Suppressor macrophage treated with lipopolysaccharide for 1 hour (primary cell): ENCODE results near the gene ELP2.
"Not testable (repeated sequence)": the region's sequence is repeated elsewhere in the genome, so short reads cannot be mapped to it uniquely, and the experiment has no call there.

Source experiments
- DNase-seq, 3 donors: peaks; one replicate each; pipeline ENCODE4 v3.0.0-alpha.2; 2020 to 2022

ELP2 gene

GRCh38 chr18:36129300-36130038 is at the start of gene ELP2, which contains the start of gene SLC39A6:
Gene ELP2, plus strand, starts transcription at chr18:36129899. Its CDS starts 35 bp downstream, at chr18:36129934.
Gene SLC39A6, minus strand, starts transcription at chr18:36129340. Its CDS starts 2,333 bp downstream, at chr18:36127007.
- peak; percentile 98 to 99 (median 98) for DNase-seq

GRCh38 chr18:36081118-36081517 is 48.6 kb upstream of the ELP2 start:
- DNase-seq = not testable (repeated sequence)

- DNase-seq = no peak
Measured at GRCh38 chr18:36083729-36084128, 46.0 kb upstream of the ELP2 start.

- DNase-seq = no peak
Measured at GRCh38 chr18:36085195-36085594, 44.5 kb upstream of the ELP2 start.

GRCh38 chr18:36086186-36086585 is 43.5 kb upstream of the ELP2 start:
- DNase-seq = no peak

- DNase-seq = no peak
Measured at GRCh38 chr18:36088256-36088655, 41.4 kb upstream of the ELP2 start.

GRCh38 chr18:36089001-36089400 is 40.7 kb upstream of the ELP2 start:
- no peak for DNase-seq

GRCh38 chr18:36092116-36092515 is 37.6 kb upstream of the ELP2 start:
- DNase-seq = not testable (repeated sequence)

- DNase-seq = no peak
Measured at GRCh38 chr18:36094431-36094830, 35.3 kb upstream of the ELP2 start.

- peak; percentile 64 to 85 (median 81) for DNase-seq
Measured at GRCh38 chr18:36095936-36096519, 33.7 kb upstream of the ELP2 start.

- DNase-seq = no peak
Measured at GRCh38 chr18:36096955-36097354, 32.7 kb upstream of the ELP2 start.

GRCh38 chr18:36099311-36099710 is 30.4 kb upstream of the ELP2 start:
- no peak for DNase-seq

- DNase-seq = no peak
Measured at GRCh38 chr18:36101943-36102342, 27.8 kb upstream of the ELP2 start.

- no peak for DNase-seq
Measured at GRCh38 chr18:36104749-36105148, 24.9 kb upstream of the ELP2 start.

- peak in 2 of 3 donors; percentile 13 to 22 for DNase-seq
Measured at GRCh38 chr18:36107477-36107876, 22.2 kb upstream of the ELP2 start.

GRCh38 chr18:36108196-36108595 is 21.5 kb upstream of the ELP2 start:
- peak; percentile 32 to 51 (median 41) for DNase-seq

- no peak for DNase-seq
Measured at GRCh38 chr18:36108601-36109000, 21.1 kb upstream of the ELP2 start.

- no peak for DNase-seq
Measured at GRCh38 chr18:36109737-36110136, 20.0 kb upstream of the ELP2 start.

GRCh38 chr18:36112302-36112701 is 17.4 kb upstream of the ELP2 start:
- no peak for DNase-seq

GRCh38 chr18:36114251-36114650 is 15.4 kb upstream of the ELP2 start:
- DNase-seq = no peak

- no peak for DNase-seq
Measured at GRCh38 chr18:36114738-36115137, 15.0 kb upstream of the ELP2 start.

GRCh38 chr18:36116771-36117170 is 12.9 kb upstream of the ELP2 start:
- not testable (repeated sequence) for DNase-seq

- DNase-seq = no peak
Measured at GRCh38 chr18:36120297-36120696, 9.4 kb upstream of the ELP2 start.

GRCh38 chr18:36124841-36125240 is 4.9 kb upstream of the ELP2 start:
- no peak for DNase-seq

GRCh38 chr18:36126668-36127067 is 3.0 kb upstream of the ELP2 start:
- no peak for DNase-seq
